Stimulated activated CD8-positive, alpha-beta memory T cell treated with anti-CD3 and anti-CD28 coated beads, Interleukin-4, amount 100 ng/mL, for 24 hours (primary cell): ENCODE measurements around the gene OR3A3.

ENCODE experiments used
- DNase-seq: peaks from one replicate; pipeline ENCODE4 v3.0.0-alpha.2; 2020; ENCODE audit warnings: low read depth

OR3A3 gene

GRCh38 chr17:3472137-3472536 lies 61.0 kb downstream of the OR3A3 start:
- no peak for DNase-seq
